GM18858 (cell line): ENCODE results near the gene GRID2.
A peak's percentile ranks its signal among the peaks of the same experiment; 100 is the strongest.

Experiments used
- ATAC-seq: cut with Tn5 transposase; IDR thresholded peaks from one replicate; pipeline ENCODE4 v1.9.1; 2021; ENCODE audit not compliant: unreplicated experiment

The GRID2 gene

GRCh38 chr4:93775551-93775950 is 1471.8 kb downstream of the GRID2 start:
- ATAC-seq = no peak

DNA sequence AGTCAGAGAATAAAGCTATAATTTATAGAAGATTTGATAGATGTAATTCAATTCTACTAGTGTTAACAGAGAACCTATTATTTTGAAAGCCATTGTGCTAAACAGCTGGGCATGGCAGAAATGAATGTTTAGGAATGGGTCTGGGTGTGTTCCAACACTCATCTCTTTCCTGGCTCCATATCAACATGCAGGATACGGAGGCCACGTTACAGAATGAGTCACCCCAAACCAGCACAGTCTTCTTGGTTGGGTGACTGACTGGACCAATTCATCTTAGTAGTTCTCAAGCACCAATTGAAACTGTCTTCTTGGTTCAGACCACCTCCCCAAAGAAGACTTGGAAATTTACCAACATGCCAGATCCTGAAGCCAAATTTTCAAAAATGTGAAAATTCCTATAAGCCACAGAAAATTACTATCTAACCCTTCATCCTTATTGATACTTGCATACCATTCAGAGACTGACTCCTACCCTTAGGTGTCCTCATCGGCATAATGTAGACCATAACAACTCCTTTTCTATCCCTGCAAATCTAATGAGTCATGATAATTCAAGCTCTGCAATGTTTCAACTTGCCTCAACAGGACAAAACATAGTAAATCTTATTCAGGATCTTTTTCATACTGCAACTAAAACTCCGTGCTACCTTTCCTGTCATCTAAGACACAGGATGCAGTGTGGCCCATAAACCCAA is 1472.8 kb downstream of the GRID2 start:
- ATAC-seq = no peak

GRCh38 chr4:93777081-93777460 is 1473.3 kb downstream of the GRID2 start:
- no peak for ATAC-seq

- no peak for ATAC-seq
Measured at GRCh38 chr4:93779228-93779627, 1475.5 kb downstream of the GRID2 start.

DNA sequence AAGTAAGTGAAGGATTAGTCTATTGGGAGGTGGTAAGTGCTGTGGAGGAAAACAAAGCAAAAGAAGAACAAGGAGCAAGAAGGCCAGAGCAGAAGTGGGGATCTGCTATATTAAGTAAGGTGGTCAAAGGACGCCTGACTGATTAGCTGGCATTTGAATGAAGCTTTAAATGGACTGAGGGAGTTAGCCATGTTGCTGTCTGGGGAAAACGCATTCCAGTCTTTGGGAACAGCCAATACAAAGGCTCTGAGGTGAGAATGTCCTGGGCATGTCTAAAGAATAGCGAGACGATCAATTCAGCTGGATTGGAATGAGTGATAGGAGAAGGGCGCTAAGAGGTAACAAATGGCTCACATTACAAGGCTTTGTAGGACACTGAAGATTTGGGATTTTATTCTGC is 1476.3 kb downstream of the GRID2 start:
- no peak for ATAC-seq

- ATAC-seq = no peak
Measured at GRCh38 chr4:93781198-93781597, 1477.4 kb downstream of the GRID2 start.

- no peak for ATAC-seq
Measured at GRCh38 chr4:93786149-93786548, 1482.4 kb downstream of the GRID2 start.

DNA sequence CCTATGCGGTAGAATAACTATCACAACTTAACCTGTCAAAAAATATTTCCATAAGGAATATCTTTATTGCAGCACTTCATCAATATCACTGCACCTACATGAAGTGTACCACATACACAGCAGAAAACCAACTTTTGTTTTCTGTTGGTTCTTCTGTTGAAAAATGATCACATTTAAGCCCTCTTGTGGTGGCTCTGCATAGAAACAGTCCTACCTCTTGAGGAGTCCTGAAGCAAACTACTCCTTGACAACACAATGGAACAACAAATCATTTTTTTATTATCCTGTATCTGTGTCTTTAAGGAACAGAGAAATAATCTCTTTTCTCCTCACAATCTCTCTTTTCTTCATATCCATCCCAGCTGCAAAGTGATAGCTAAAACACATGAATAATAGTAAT is 1484.9 kb downstream of the GRID2 start:
- ATAC-seq = no peak

DNA sequence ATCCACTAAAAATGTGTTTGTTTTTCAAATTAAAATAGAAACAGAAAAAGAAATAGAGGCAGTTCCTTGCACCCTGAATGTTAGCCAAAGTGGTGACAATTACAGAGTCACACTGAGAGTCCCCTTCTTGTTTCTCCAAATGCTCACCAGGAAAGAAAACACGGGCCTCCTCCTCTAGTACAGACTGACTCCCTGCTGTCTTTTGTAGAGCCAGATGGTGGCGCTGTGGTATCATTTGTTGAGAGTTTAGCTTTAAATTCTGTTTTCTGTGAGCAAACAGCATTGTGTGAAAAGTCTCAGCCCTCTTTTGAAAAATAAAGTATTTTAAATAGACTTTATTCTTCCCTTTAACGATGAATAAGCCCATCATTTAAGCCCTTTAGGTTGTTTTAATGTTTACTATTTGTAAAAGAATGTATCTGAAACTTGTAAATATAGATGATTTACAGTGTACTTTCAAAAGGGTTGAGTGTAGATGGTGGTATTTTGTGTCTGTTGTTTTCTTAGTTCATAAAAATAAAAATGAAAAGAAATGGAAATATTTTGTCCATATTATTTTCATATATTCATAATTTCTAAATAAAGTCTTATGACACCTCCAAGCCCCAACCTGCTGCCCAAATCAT is 1487.9 kb downstream of the GRID2 start:
- peak; percentile 90 for ATAC-seq

DNA sequence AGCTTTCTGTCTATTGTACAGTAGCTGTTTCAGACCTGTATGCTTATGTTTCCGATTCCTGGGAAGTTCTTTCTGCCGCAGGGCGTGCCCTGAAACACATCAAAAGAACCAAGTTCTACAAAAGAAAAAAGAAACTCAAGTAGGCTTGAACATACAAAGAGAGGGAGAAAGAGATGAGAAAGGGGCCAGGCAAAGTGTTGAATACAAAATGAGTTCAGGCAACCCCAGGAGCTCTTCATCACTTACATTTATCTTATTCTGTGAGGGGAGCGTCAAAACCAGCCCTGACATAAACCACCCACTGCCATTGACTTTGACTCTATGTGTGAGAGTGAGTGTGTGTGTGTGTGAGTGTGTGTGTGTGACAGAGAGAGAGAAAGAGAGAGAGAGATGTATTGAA is 1498.3 kb downstream of the GRID2 start:
- ATAC-seq = no peak

GRCh38 chr4:93809773-93810172 is 1506.0 kb downstream of the GRID2 start:
- ATAC-seq = no peak

DNA sequence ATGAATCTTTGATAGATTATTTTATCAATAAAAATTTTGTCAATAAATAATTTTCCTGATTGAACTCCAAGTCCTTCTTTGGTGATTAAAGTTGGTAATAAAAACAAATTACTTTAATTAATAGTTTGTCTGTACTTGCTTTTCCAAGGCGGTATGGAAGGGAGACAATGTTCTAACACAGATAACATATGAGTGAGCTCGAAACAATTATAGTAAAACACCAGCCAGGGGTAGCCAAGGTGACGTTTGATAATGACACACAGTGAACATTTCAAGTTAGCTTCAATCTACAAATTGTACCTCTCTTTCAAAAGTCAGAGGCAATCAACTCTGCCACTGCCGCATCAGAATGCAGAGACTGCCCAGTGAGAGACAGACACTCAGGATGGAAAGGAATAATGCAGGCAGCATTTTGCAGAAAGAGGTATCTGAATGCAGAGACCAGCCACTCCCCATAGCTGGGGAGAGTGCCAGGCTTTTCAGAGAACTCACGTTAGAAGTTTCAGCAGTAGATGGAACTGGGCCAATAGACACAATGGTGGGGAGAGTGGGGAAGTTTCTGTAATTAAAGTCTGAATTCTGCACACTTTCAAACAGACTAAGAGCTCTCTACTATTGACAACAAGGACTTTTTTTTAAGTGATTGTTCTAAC is 1506.7 kb downstream of the GRID2 start:
- ATAC-seq = no peak

DNA sequence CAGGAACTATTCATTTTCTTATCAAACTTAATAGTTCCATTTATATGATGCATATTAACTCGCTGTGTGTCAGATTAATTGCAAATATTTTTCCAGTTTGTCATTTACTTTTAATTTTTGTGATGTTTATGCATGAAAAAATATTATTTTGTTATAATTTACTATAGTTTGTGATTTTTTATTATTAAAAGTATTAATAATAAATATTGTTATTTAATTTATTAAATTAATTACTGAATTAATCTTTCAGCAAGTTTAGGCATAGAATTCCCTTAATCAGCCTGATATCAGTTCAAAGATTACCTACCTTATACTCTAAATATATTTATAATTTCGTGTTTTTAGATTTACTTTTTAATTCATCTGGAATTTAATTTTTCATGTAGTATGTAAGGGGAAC is 1509.3 kb downstream of the GRID2 start:
- ATAC-seq = no peak

DNA sequence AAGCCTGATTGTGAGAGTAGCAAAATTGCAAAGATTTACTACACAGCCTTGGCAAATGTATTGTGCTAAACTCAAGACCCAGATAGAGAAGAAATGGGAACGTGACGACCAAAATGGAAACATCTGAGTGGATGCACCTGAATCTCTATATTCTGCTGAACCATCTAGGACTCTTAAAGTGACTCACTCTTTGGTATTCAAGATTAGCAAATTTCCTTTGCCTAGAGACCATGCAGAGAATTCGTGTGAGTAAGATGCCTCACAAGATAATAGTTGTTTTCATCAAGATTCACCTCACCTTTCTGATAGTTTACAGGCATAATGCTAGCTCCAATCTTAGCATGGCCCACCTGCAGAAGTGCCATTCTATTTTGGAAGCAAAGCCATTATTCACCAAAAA is 1510.4 kb downstream of the GRID2 start:
- no peak for ATAC-seq

DNA sequence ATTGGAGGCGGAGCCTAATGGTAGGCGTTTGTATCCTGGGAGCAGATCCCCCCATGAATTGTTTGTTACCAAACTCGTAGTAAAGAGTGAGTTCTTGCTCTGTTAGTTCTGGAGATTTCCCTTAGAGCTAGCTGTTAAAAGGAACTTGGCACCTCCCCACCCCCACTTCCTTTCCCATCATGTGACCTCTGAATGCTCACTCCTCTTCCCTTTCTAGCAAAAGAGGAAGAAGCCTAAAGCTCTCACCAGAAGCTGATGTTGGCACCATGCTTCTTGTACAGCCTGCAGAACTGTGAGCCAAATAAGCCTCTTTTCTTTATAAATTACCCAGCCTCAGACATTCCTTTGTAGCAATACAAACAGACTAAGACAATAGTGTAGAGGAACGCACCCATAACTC is 1511.0 kb downstream of the GRID2 start:
- peak; percentile 60 for ATAC-seq
